Hematopoietic multipotent progenitor cell treated with erythropoietin and hydrocortisone succinate and interleukin-3 and kit ligand, for 6 days (in vitro differentiated cells): Measurements from ENCODE around the gene ZNF502.

ENCODE experiments used
- DNase-seq: peaks from one replicate; pipeline ENCODE4 v3.0.0-alpha.2; 2015

ZNF502 gene

GRCh38 chr3:44771424-44772098, 59.1 kb downstream of the ZNF502 start:
- DNase-seq: no peak

- no peak for DNase-seq
These were observed 59.6 kb downstream of the ZNF502 start for GRCh38 chr3:44772099-44772442.
